Small intestine (tissue), 7 donors: ENCODE results near the gene INTS1. TPM values are rescaled to one million over a fixed set of nuclear protein-coding genes. Genes with fewer than 3 reads are reported as not detected.

Source experiments
- DNase-seq, 2 donors: peaks; one replicate each; pipeline versions ENCODE4 v3.0.0 to v3.0.0-alpha.2; 2013
- FAIRE-seq: peaks from 2 replicates; lab custom pipeline; 2012; peaks lifted over from hg19 to GRCh38; lab: Jason Lieb, UNC
- H3K27ac ChIP-seq, 3 donors: one replicate each; pipeline ENCODE4 v1.5.1; 2013; ENCODE audit warnings: low read length in 2 of 3, mild to moderate bottlenecking in 2 of 3, control low read depth in 1 of 3, inconsistent platforms in 1 of 3, low read depth in 1 of 3, moderate library complexity in 1 of 3
- H3K27me3 ChIP-seq, 3 donors: one replicate each; pipeline ENCODE4 v1.6.1; 2013; ENCODE audit warnings: low read length in 3 of 3, inconsistent platforms in 1 of 3; ENCODE audit not compliant: control insufficient read depth in 3 of 3, insufficient read depth in 3 of 3
- H3K36me3 ChIP-seq, 3 donors: one replicate each; pipeline ENCODE4 v1.6.1; 2013; ENCODE audit warnings: low read length in 3 of 3, inconsistent platforms in 1 of 3, low read depth in 1 of 3, mild to moderate bottlenecking in 1 of 3, moderate library complexity in 1 of 3; ENCODE audit not compliant: control insufficient read depth in 3 of 3, insufficient read depth in 2 of 3
- H3K4me1 ChIP-seq, 3 donors: one replicate each; pipeline ENCODE4 v1.6.1; 2013; ENCODE audit warnings: low read length in 2 of 3, inconsistent platforms in 1 of 3, low read depth in 1 of 3, mild to moderate bottlenecking in 1 of 3, moderate library complexity in 1 of 3; ENCODE audit not compliant: control insufficient read depth in 3 of 3, insufficient read depth in 2 of 3
- H3K4me3 ChIP-seq, 3 donors: one replicate each; pipeline ENCODE4 v1.5.1; 2013; ENCODE audit warnings: low read length in 3 of 3, control low read depth in 1 of 3, inconsistent platforms in 1 of 3, low read depth in 1 of 3, mild to moderate bottlenecking in 1 of 3, moderate library complexity in 1 of 3
- H3K9me3 ChIP-seq, 2 donors: one replicate each; pipeline ENCODE4 v1.6.1; 2013; ENCODE audit warnings: low read depth in 1 of 2, low read length in 1 of 2; ENCODE audit not compliant: control insufficient read depth in 2 of 2, insufficient read depth in 1 of 2
- WGBS, 3 donors: extraction: QIAGEN DNeasy Blood & Tissue Kit; methylation state at CpG; one replicate each; pipeline ENCODE4 v1.1.7; 2013; 5-methylcytosine and 5-hydroxymethylcytosine counted together
- polyA plus RNA-seq, 4 donors: library from polyadenylated mRNA; stranded (reverse) in 3 of 4; unstranded in 1 of 4; fragments of 200-250 nt in 3 of 4; fragments of 120-200 nt in 1 of 4; gene quantifications; one replicate each; pipeline versions ENCODE4 v1.2.1 to v1.2.3, GENCODE V29; 2013
- donor health status: healthy with polysubstance abuse.
- donor health status: control.
- donor health status: control.
- donor health status: Bipolar disorder and iron deficiency.
- donor health status: healthy.

INTS1 gene
- polyA plus RNA-seq, 4 donors, result 48.9 to 83.2 (median 68.9) TPM

DNA sequence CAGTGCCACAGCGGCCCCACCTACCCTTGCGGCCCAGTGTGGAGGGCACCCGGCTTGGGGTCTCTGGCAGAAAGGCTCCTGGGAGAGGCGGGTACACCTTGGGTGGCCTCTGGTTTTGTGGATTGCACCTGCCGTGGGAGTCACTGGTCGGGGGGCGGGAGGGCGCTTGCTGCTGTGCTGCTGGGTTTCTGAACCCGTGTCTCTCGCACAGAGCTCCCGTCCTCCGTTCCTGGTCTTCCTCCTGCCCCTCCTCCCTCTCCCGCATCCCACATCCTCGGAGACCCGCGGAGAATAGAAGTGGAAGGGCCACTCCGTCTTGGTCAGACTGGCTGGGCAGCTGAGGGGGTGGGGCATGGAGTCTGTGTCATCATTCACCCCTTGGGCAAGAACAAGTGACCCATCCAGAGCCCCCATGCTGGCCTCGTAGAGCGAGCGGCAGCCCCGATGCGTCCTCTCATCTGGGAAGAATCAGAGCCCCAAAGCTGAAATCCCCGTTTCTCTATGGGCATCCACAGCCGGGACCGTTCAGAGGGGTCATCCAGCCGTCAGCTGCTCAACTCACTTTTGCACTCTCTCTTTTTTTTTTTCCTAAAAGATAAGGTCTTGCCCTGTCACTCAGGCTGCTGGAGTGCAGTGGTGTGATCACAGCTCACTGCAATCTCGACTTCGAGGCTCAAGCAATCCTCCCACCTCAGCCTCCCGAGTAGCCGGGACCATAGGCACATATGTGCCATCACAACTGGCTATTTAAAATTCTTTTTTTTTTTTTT lies 30.3 kb upstream of the INTS1 start:
- 83 to 85% (median 84%) methylated on average over 27 to 30 of the region's 30 CpGs for WGBS, 3 donors
- no peak for DNase-seq
- peaks cover 2 to 61% (median 4%) of the 10 kb centered on the region in 3 donors for H3K36me3 ChIP-seq
- H3K27ac ChIP-seq, result peak overlapping the region in 2 of 3 donors; percentile 12 to 98
- H3K9me3 ChIP-seq, result no peaks in the 10 kb centered on the region
- H3K4me3 ChIP-seq, result peak overlapping the region in 1 of 3 donors; percentile 8
- no peak for FAIRE-seq
- peaks cover 4 to 62% (median 19%) of the 10 kb centered on the region in 3 donors for H3K4me1 ChIP-seq
- H3K27me3 ChIP-seq, result no peaks in the 10 kb centered on the region

DNA sequence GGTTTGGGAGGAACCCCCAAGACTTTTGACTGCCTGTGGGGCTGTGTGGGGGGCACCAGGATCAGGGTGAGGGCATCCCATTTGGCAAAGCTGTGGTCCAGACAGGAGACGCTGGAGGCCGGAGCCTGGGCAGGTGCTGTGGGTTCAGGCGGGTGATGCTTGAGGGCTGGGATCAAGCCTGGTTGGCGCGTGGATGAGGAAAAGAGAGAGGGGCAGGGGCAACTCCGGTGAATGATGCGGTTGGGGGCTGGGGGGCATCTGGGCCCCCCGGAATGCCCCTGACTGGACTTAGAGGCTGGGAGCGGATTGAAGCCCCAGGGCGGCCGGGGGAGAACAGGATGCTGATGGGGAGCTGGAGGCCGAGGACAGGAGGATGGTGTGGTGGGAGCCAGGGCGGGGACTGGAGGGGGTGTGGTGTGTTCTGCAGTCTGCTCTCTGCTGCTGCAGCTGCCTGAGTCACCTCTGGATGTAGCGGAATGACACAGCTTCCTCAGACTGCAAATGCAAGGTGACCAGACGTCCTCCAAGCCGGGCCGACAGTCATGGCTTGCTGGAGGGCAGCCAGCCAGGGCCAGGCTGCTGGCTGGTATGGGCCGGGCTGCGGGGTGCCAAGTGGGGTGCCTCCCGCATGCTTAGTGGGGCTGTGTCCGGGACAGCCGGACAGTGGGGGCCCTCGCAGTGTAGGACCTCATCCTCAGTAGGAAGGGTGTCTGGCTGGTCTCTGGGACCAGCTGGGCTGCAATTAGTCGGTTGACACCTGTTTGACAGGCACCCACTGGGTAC lies 29.5 kb upstream of the INTS1 start:
- WGBS, 3 donors, result 63 to 67% (median 65%) methylated on average over 23 to 24 of the region's 24 CpGs
- DNase-seq (peak in 1 of 2 donors; percentile 41), FAIRE-seq (no peak)
- Histone ChIP-seq H3K36me3 (peaks cover 0 to 54% (median 0%) of the 10 kb centered on the region in 3 donors), H3K4me1 (peaks cover 4 to 58% (median 19%) of the 10 kb centered on the region in 3 donors), H3K9me3 (no peaks in the 10 kb centered on the region), H3K27ac (peak overlapping the region; percentile 84 to 98 (median 97)), H3K27me3 (no peaks in the 10 kb centered on the region), H3K4me3 (peak overlapping the region in 1 of 3 donors; percentile 41)

DNA sequence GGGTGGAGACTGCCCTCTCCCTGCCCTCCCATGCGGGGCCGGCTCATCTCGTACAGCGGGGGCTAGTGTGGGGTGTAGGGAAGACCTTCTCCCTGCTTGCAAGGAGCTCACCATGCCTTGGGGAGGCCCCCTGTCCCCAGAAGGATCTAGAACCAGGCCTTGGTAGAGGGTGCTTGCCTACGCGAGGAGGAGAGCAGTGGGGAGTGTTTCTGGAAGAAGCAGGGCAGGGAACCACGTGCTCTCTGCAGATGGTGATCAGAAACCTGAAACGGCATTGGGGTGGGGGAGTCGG lies 29.0 kb upstream of the INTS1 start:
- Histone ChIP-seq H3K36me3 (peaks cover 0 to 48% (median 0%) of the 10 kb centered on the region in 3 donors), H3K27me3 (no peaks in the 10 kb centered on the region), H3K9me3 (no peaks in the 10 kb centered on the region), H3K4me1 (peaks cover 4 to 53% (median 18%) of the 10 kb centered on the region in 3 donors), H3K4me3 (peak overlapping the region; percentile 8 to 41 (median 22)), H3K27ac (peak overlapping the region; percentile 84 to 98 (median 97))
- 22 to 28% (median 28%) methylated on average over 9 of the region's 9 CpGs for WGBS, 3 donors
- no peak for DNase-seq
- FAIRE-seq, result no peak

DNA sequence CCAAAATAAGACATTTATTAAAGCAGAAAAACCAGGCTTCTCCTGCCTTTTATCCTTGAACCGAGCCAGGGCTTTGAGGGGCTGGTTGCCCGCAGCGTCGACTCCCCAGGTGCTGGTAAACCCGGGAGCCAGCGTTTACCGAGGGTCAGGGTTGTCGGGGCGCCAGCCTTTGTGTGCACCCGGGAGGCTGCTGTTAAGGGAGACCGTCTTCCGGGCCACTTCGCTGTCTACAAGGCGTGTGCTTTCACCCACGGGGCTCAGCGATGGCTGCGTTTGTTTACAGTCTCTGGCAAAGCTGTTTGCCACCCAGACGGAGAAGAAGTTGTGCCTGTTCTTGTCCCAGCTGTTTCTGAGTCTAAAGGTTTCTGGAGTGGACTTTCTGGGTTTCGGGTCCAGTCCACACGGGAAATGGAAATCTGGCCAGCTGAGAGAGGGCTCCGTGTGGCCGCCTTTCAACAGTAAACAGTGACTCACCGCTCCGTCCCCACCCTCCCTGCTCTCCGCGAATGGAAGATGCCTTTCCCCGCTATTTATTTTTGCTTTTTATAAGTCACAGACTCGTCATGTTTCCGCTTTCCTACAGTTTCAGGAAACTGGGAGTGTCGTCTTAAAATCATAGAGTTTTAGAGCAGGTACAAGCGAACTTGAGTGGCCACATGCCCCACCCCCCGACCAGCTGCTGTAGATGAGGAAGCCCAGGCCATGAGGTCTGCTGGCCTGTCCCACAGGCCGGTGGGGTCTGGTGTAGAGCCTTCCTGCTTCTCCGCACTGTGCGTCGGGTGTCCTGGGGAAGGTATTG lies 28.5 kb upstream of the INTS1 start:
- WGBS, 3 donors, result 2 to 3% (median 3%) methylated on average over 36 of the region's 36 CpGs
- Histone ChIP-seq H3K4me3 (peak overlapping the region; percentile 67 to 94 (median 81)), H3K4me1 (peaks cover 3 to 47% (median 18%) of the 10 kb centered on the region in 3 donors), H3K27me3 (no peaks in the 10 kb centered on the region), H3K36me3 (peaks cover 0 to 43% (median 0%) of the 10 kb centered on the region in 3 donors), H3K9me3 (no peaks in the 10 kb centered on the region), H3K27ac (peak overlapping the region; percentile 96 to 98 (median 97))
- DNase-seq (peak; percentile 93 to 97), FAIRE-seq (no peak)

DNA sequence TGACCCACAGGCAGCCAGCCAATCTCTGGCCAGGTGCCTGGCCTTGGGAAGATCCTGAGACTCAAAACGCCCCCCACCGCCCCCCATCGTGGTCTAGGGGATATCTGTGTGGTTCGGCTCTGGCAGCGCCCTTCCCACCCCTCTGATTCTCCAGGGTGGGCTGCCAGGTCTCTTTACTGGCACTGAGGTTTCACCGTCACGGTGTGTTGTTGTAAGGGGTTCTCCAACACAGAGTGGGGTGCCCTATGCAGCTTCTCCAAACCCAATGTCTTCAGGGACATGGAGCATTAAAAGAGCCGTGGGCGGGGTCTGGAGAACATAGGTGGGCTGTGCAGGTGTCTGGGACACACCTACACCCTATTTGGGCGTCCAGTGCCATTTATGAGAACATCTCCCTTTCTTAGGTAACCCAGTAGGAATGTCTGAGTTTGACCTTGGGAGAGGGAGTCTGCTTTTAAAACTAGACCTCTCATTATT lies 27.8 kb upstream of the INTS1 start:
- FAIRE-seq, result no peak
- peak overlapping the region; percentile 96 to 98 (median 97) for H3K27ac ChIP-seq
- WGBS, 3 donors, result 5 to 21% (median 7%) methylated on average over 10 of the region's 10 CpGs
- peaks cover 0 to 40% (median 0%) of the 10 kb centered on the region in 3 donors for H3K36me3 ChIP-seq
- H3K4me1 ChIP-seq, result peaks cover 0 to 42% (median 18%) of the 10 kb centered on the region in 3 donors
- H3K4me3 ChIP-seq, result peak overlapping the region; percentile 67 to 94 (median 81)
- no peaks in the 10 kb centered on the region for H3K27me3 ChIP-seq
- peak in 1 of 2 donors; percentile 48 for DNase-seq
- H3K9me3 ChIP-seq, result no peaks in the 10 kb centered on the region

DNA sequence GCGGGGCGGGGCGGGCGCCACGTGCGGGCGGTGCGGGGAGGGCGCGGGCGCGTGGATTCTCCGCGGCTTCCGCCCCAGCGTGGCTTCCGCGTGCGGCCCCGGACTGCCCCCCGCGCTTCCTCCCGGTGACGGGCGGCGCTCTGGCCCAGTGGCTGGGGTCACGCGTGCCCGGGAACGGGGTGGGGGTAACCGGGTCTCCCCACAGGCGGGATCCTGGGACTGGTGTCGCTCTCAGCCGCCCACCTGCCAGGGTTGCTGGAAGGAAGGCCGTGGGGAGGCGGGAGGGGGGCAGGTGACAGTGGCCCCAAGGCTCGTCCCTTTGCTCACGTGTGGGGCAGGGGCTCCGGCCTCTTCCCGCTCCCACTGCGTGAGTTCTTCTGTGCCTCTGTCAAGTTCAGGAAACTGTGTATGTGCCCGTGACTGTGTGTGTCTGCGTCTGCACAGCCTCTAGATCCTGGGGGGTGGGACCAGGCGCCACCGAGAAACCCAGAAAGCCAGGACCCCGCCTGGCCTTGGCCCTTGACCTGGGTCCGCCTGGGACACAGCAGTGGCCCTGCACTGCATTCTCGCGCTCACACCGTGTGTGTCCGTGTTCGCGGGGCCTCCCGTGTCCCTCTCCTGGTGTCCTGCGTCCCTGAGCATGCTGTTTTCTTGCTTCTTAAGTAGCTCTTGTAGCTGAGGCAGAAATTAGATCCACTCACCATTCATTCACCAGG lies 27.2 kb upstream of the INTS1 start:
- peaks cover 0 to 35% (median 0%) of the 10 kb centered on the region in 3 donors for H3K36me3 ChIP-seq
- FAIRE-seq (no peak), DNase-seq (peak; percentile 51 to 72)
- no peaks in the 10 kb centered on the region for H3K27me3 ChIP-seq
- H3K4me1 ChIP-seq, result peaks cover 0 to 36% (median 15%) of the 10 kb centered on the region in 3 donors
- H3K27ac ChIP-seq, result peak overlapping the region; percentile 96 to 98 (median 97)
- no peaks in the 10 kb centered on the region for H3K9me3 ChIP-seq
- peak overlapping the region; percentile 67 to 94 (median 81) for H3K4me3 ChIP-seq
- WGBS, 3 donors, result 0 to 3% (median 1%) methylated on average over 26 to 55 of the region's 55 CpGs

DNA sequence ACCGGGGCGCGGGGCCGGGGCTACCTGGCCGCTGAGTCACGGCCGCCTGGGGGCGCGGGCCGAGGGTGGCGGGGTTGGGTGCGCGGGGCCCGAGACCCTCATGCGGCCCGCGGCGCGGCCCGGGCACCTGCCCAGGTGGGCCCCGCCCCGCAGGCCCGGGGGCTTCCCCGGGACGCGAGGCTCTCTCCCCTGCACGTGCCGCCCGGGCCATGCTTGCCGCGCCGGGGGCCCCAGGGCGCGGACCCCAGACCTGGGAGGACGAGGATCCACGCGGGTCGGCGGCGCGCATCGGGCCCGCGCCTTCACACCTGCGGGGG lies 26.7 kb upstream of the INTS1 start:
- Histone ChIP-seq H3K27ac (peak overlapping the region; percentile 38 to 98 (median 96)), H3K27me3 (no peaks in the 10 kb centered on the region), H3K4me1 (peaks cover 0 to 33% (median 13%) of the 10 kb centered on the region in 3 donors), H3K9me3 (no peaks in the 10 kb centered on the region), H3K4me3 (peak overlapping the region; percentile 67 to 94 (median 81)), H3K36me3 (peaks cover 0 to 30% (median 0%) of the 10 kb centered on the region in 3 donors)
- 1% methylated on average over 16 to 45 of the region's 45 CpGs; no CpG with 5 or more reads in 1 of the 3 donors for WGBS, 3 donors
- no peak for FAIRE-seq
- peak in 1 of 2 donors; percentile 59 for DNase-seq
